Measurements from ENCODE around the gene ADCYAP1R1. TPM values are rescaled to one million over a fixed set of nuclear protein-coding genes. Genes with fewer than 3 reads are reported as not detected.
A peak's percentile ranks its signal among the peaks of the same experiment; 100 is the strongest.

Gene ADCYAP1R1
- total RNA-seq, 1 experiment from 2014 or later: not detected

- in situ Hi-C loops (cut with HindIII; ENCODE audit: low pct_unique_long_range_greater_than_20kb, low sequenced_read_pairs): no loop called here
- DNase-seq (ENCODE audit: low read depth, low spot score): no peak
Measured at GRCh38 chr7:31029251-31030042, 22.7 kb upstream of the ADCYAP1R1 start.

GRCh38 chr7:31033674-31034300 lies 18.3 kb upstream of the ADCYAP1R1 start:
- in situ Hi-C loops (cut with HindIII; ENCODE audit: low pct_unique_long_range_greater_than_20kb, low sequenced_read_pairs): no loop called here
- no peak for DNase-seq (ENCODE audit: low read depth, low spot score)

GRCh38 chr7:31036924-31037323 lies 15.2 kb upstream of the ADCYAP1R1 start:
- in situ Hi-C loops (cut with HindIII; ENCODE audit: low pct_unique_long_range_greater_than_20kb, low sequenced_read_pairs): no loop called here
- no peak for DNase-seq (ENCODE audit: low read depth, low spot score)

- DNase-seq (ENCODE audit: low read depth, low spot score): no peak
- in situ Hi-C loops (cut with HindIII; ENCODE audit: low pct_unique_long_range_greater_than_20kb, low sequenced_read_pairs): no loop called here
Measured at GRCh38 chr7:31043051-31043471, 9.0 kb upstream of the ADCYAP1R1 start.

- in situ Hi-C loops (cut with HindIII; ENCODE audit: low pct_unique_long_range_greater_than_20kb, low sequenced_read_pairs): no loop called here
- no peak for DNase-seq (ENCODE audit: low read depth, low spot score)
Measured at GRCh38 chr7:31044529-31044928, 7.6 kb upstream of the ADCYAP1R1 start.

GRCh38 chr7:31046723-31047122 lies 5.4 kb upstream of the ADCYAP1R1 start:
- DNase-seq (ENCODE audit: low read depth, low spot score): no peak
- in situ Hi-C loops (cut with HindIII; ENCODE audit: low pct_unique_long_range_greater_than_20kb, low sequenced_read_pairs): no loop called here

- in situ Hi-C loops (cut with HindIII; ENCODE audit: low pct_unique_long_range_greater_than_20kb, low sequenced_read_pairs): no loop called here
Measured at GRCh38 chr7:31047313-31048146, 4.6 kb upstream of the ADCYAP1R1 start.

GRCh38 chr7:31049005-31049765 lies 2.9 kb upstream of the ADCYAP1R1 start:
- in situ Hi-C loops (cut with HindIII; ENCODE audit: low pct_unique_long_range_greater_than_20kb, low sequenced_read_pairs): no loop called here

More at GRCh38 chr7:31047313-31048146, 4.6 kb upstream of the ADCYAP1R1 start:
- DNase-seq (ENCODE audit: low read depth, low spot score): no peak

GRCh38 chr7:31052487-31052840 lies 356 bp downstream of the ADCYAP1R1 start:
- no peak for DNase-seq (ENCODE audit: low read depth, low spot score)

More at GRCh38 chr7:31049005-31049765, 2.9 kb upstream of the ADCYAP1R1 start:
- DNase-seq (ENCODE audit: low read depth, low spot score): no peak

GRCh38 chr7:31052841-31053601 lies 913 bp downstream of the ADCYAP1R1 start:
- in situ Hi-C loops (cut with HindIII; ENCODE audit: low pct_unique_long_range_greater_than_20kb, low sequenced_read_pairs): no loop called here
- DNase-seq (ENCODE audit: low read depth, low spot score): no peak

More at GRCh38 chr7:31052487-31052840, 356 bp downstream of the ADCYAP1R1 start:
- in situ Hi-C loops (cut with HindIII; ENCODE audit: low pct_unique_long_range_greater_than_20kb, low sequenced_read_pairs): no loop called here

GRCh38 chr7:31053986-31054385 lies 1.9 kb downstream of the ADCYAP1R1 start:
- in situ Hi-C loops (cut with HindIII; ENCODE audit: low pct_unique_long_range_greater_than_20kb, low sequenced_read_pairs): no loop called here
- DNase-seq (ENCODE audit: low read depth, low spot score): no peak

GRCh38 chr7:31054608-31055278 lies 2.6 kb downstream of the ADCYAP1R1 start:
- in situ Hi-C loops (cut with HindIII; ENCODE audit: low pct_unique_long_range_greater_than_20kb, low sequenced_read_pairs): no loop called here
- DNase-seq (ENCODE audit: low read depth, low spot score): no peak

- in situ Hi-C loops (cut with HindIII; ENCODE audit: low pct_unique_long_range_greater_than_20kb, low sequenced_read_pairs): no loop called here
- DNase-seq (ENCODE audit: low read depth, low spot score): no peak
Measured at GRCh38 chr7:31055471-31055870, 3.4 kb downstream of the ADCYAP1R1 start.

- in situ Hi-C loops (cut with HindIII; ENCODE audit: low pct_unique_long_range_greater_than_20kb, low sequenced_read_pairs): no loop called here
- DNase-seq (ENCODE audit: low read depth, low spot score): peak; percentile 45
Measured at GRCh38 chr7:31056775-31057346, 4.8 kb downstream of the ADCYAP1R1 start.

- no peak for DNase-seq (ENCODE audit: low read depth, low spot score)
- in situ Hi-C loops (cut with HindIII; ENCODE audit: low pct_unique_long_range_greater_than_20kb, low sequenced_read_pairs): no loop called here
Measured at GRCh38 chr7:31058122-31058521, 6.0 kb downstream of the ADCYAP1R1 start.

- in situ Hi-C loops (cut with HindIII; ENCODE audit: low pct_unique_long_range_greater_than_20kb, low sequenced_read_pairs): no loop called here
- DNase-seq (ENCODE audit: low read depth, low spot score): no peak
Measured at GRCh38 chr7:31058688-31059087, 6.6 kb downstream of the ADCYAP1R1 start.

Measured in SK-MEL-5 (cell line).